ENCODE data around the gene FLNC. TPM values are rescaled to one million over a fixed set of nuclear protein-coding genes. Genes with fewer than 3 reads are reported as not detected.
A peak's percentile ranks its signal among the peaks of the same experiment; 100 is the strongest.

FLNC gene
- polyA plus RNA-seq, 2 of the 4 experiments (the other 2 are of a cell fraction): 0.43 to 3.4 TPM

DNA sequence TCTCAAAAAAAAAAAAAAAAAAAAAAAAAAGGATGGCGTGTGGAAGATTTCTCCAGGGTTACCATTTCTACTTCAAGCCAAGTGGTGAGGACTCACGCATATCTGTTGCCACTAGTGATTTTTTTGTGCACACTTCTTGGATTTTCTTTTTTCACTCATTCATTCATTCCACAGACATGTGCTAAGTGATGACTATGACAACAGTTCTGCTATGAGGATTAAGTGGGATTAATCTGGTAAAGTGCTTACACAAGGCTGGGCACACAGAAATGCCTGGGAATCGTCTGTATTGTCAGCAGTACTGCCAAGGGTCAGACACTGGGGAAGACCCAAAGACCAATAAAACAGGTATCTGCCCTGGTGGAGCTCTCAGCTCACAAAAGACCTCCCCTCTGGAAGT is 48.4 kb upstream of the FLNC start:
- ChIA-PET POLR2A (no interaction called here), CTCF (interaction anchor here (0.8 to 1.6 kb wide), 3 partner anchors 97 to 101 kb away, joined by 3 to 4 read pairs (median 4); no protein-coding TSS in a partner anchor)
- DNase-seq (ENCODE audit: low read depth in 1 of 2, low spot score in 1 of 2): no peak
- Histone ChIP-seq H3K4me2 (no peak overlapping the region), H3K27ac (no peak overlapping the region), H3K9me3 (peaks cover 17% of the 10 kb centered on the region), H3K4me1 (no peaks in the 10 kb centered on the region), H3K4me3 (no peak overlapping the region)
- TF ChIP-seq, protein P1, sequence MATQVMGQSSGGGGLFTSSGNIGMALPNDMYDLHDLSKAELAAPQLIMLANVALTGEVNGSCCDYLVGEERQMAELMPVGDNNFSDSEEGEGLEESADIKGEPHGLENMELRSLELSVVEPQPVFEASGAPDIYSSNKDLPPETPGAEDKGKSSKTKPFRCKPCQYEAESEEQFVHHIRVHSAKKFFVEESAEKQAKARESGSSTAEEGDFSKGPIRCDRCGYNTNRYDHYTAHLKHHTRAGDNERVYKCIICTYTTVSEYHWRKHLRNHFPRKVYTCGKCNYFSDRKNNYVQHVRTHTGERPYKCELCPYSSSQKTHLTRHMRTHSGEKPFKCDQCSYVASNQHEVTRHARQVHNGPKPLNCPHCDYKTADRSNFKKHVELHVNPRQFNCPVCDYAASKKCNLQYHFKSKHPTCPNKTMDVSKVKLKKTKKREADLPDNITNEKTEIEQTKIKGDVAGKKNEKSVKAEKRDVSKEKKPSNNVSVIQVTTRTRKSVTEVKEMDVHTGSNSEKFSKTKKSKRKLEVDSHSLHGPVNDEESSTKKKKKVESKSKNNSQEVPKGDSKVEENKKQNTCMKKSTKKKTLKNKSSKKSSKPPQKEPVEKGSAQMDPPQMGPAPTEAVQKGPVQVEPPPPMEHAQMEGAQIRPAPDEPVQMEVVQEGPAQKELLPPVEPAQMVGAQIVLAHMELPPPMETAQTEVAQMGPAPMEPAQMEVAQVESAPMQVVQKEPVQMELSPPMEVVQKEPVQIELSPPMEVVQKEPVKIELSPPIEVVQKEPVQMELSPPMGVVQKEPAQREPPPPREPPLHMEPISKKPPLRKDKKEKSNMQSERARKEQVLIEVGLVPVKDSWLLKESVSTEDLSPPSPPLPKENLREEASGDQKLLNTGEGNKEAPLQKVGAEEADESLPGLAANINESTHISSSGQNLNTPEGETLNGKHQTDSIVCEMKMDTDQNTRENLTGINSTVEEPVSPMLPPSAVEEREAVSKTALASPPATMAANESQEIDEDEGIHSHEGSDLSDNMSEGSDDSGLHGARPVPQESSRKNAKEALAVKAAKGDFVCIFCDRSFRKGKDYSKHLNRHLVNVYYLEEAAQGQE (IDR thresholded peaks at IDR 0.05): no peak
- TF ChIP-seq FOSB (CRISPR knock-in tag; IDR thresholded peaks at IDR 0.05) (no peak), CBX2 (IDR thresholded peaks at IDR 0.05; ENCODE audit: borderline replicate concordance, low read depth) (no peak), RAD21 (conservative IDR thresholded peaks at IDR 0.05 in 1 of 2, IDR thresholded peaks at IDR 0.05 in 1 of 2) (no peak), PBX3 (IDR thresholded peaks at IDR 0.05) (no peak), EHF (CRISPR knock-in tag; IDR thresholded peaks at IDR 0.05) (no peak), RFX5 (IDR thresholded peaks at IDR 0.05) (no peak), EP300 (IDR thresholded peaks at IDR 0.05) (no peak)
- TF ChIP-seq, protein P2, sequence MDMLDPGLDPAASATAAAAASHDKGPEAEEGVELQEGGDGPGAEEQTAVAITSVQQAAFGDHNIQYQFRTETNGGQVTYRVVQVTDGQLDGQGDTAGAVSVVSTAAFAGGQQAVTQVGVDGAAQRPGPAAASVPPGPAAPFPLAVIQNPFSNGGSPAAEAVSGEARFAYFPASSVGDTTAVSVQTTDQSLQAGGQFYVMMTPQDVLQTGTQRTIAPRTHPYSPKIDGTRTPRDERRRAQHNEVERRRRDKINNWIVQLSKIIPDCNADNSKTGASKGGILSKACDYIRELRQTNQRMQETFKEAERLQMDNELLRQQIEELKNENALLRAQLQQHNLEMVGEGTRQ (IDR thresholded peaks at IDR 0.05): no peak
- WGBS (ENCODE audit: missing lambda C conversion rate): 57% methylated on average over 3 of the region's 3 CpGs
- ATAC-seq: no peak
- FAIRE-seq: no peak

DNA sequence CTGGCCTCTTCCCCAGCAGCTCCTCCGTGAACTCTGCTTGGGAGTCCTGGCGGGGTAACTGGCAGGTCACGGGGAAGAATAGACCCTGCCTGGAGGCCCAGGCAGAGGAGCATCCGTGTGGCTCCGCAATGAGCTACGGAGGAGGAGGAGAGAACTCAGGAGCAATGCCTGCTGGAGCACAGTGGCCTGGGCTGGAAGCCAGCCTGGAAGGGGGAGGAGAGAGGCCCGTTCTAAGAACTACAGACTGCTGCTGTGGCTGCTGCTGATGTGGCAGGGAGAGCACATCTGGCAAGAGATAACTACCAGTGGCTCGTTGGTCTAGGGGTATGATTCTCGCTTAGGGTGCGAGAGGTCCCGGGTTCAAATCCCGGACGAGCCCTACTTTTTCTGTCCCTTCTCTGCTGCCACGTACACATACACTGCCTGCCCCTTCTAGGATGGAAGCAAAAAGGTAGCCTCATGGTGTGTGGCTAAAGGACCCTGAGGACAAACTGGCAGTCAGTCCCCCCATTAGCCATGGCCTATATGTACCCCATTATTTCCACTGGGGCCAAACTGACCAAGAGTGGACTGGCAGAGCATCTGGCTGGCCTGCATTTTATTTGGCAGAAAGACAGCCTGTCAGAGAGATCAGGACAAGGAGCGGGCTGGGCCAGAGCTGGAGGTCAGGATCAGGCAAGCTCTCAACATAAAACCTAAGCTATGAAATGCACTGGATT is 46.9 kb upstream of the FLNC start:
- CTCF ChIA-PET: interaction anchor here (1.4 kb wide), 1 partner anchor 96 kb away, joined by 4 read pairs; no protein-coding TSS in a partner anchor
- Histone ChIP-seq H3K27ac (no peak overlapping the region), H3K4me1 (no peaks in the 10 kb centered on the region), H3K4me3 (no peak overlapping the region), H3K4me2 (no peak overlapping the region), H3K9me3 (peaks cover 3% of the 10 kb centered on the region; the same call in 2 of the 3 replicates)
- 41% methylated on average over 15 of the region's 15 CpGs for WGBS (ENCODE audit: missing lambda C conversion rate)
- ATAC-seq (peak; percentile 91 to 96), DNase-seq (ENCODE audit: low read depth in 1 of 2, low spot score in 1 of 2) (peak; percentile 64 to 77), FAIRE-seq (no peak)
- TF ChIP-seq CHD2 (IDR thresholded peaks at IDR 0.05; ENCODE audit: low read length, partially characterized antibody) (no peak), HOXB5 (CRISPR knock-in tag; IDR thresholded peaks at IDR 0.05) (0 out of 2 replicates have a peak, but pooled peaks have one; percentile 38), GATA3 (IDR thresholded peaks at IDR 0.05; ENCODE audit: borderline replicate concordance) (no peak), FOSL2 (IDR thresholded peaks at IDR 0.05) (no peak), FOSL2 (CRISPR knock-in tag; IDR thresholded peaks at IDR 0.05) (no peak), RAD21 (conservative IDR thresholded peaks at IDR 0.05 in 1 of 2, IDR thresholded peaks at IDR 0.05 in 1 of 2) (no peak), SREBF2 (IDR thresholded peaks at IDR 0.05) (peak; percentile 72)
- POLR2A ChIA-PET: no interaction called here

DNA sequence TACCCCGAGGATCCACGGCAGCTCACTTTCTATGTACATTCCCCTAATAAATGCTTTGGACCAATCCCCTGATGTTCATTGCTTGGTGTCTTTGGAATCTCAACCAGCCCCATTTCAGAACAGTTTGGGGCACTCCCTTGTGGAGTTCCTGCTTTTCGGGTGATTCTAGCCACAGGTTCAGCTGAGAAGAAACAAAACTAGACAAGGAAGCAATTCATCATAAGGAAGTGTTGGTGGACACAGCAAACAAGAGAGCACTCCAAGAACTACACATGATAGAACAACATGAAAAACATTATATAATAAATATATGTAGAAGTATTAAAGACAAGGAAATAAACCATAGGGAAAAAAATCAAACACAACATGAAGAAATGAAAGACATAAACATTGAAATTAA is 44.5 kb upstream of the FLNC start:
- CTCF ChIA-PET: interaction anchor here (0.6 kb wide), 2 partner anchors 175 to 231 kb away, joined by 3 read pairs; no protein-coding TSS in a partner anchor
- WGBS (ENCODE audit: missing lambda C conversion rate): 69% methylated on average over 3 of the region's 3 CpGs

More for the DNA sequence above, 44.5 kb upstream of the FLNC start:
- H3K4me1 ChIP-seq: 0 out of 3 replicates have a peak, but pooled peaks cover 4% of the 10 kb centered on the region
- no peak overlapping the region for H3K4me3 ChIP-seq
- H3K9me3 ChIP-seq: no peaks in the 10 kb centered on the region
- POLR2A ChIA-PET: no interaction called here
- no peak for DNase-seq (ENCODE audit: low read depth in 1 of 2, low spot score in 1 of 2)
- no peak for ATAC-seq
- no peak overlapping the region for H3K4me2 ChIP-seq
- no peak for FAIRE-seq
- H3K27ac ChIP-seq: no peak overlapping the region
- TF ChIP-seq MAZ (IDR thresholded peaks at IDR 0.05; ENCODE audit: borderline replicate concordance, low read depth, low read length): no peak
- no peak for TF ChIP-seq KDM5A (IDR thresholded peaks at IDR 0.05)
- no peak for TF ChIP-seq CBX2 (IDR thresholded peaks at IDR 0.05; ENCODE audit: borderline replicate concordance, low read depth)
- TF ChIP-seq JUNB (IDR thresholded peaks at IDR 0.05): no peak
